ENCODE data around the gene SCCPDH.
"Not testable (repeated sequence)": the region's sequence is repeated elsewhere in the genome, so short reads cannot be mapped to it uniquely, and the experiment has no call there.

Gene SCCPDH

GRCh38 chr1:246724016-246724730 is at the start of gene SCCPDH:
Gene SCCPDH, plus strand, starts transcription at chr1:246724409. Its CDS starts 14 bp downstream, at chr1:246724423.
- DNase-seq: peak; percentile 11 to 91 (median 61)

- DNase-seq: no peak
These were observed 46.4 kb upstream of the SCCPDH start for GRCh38 chr1:246677842-246678241.

DNA sequence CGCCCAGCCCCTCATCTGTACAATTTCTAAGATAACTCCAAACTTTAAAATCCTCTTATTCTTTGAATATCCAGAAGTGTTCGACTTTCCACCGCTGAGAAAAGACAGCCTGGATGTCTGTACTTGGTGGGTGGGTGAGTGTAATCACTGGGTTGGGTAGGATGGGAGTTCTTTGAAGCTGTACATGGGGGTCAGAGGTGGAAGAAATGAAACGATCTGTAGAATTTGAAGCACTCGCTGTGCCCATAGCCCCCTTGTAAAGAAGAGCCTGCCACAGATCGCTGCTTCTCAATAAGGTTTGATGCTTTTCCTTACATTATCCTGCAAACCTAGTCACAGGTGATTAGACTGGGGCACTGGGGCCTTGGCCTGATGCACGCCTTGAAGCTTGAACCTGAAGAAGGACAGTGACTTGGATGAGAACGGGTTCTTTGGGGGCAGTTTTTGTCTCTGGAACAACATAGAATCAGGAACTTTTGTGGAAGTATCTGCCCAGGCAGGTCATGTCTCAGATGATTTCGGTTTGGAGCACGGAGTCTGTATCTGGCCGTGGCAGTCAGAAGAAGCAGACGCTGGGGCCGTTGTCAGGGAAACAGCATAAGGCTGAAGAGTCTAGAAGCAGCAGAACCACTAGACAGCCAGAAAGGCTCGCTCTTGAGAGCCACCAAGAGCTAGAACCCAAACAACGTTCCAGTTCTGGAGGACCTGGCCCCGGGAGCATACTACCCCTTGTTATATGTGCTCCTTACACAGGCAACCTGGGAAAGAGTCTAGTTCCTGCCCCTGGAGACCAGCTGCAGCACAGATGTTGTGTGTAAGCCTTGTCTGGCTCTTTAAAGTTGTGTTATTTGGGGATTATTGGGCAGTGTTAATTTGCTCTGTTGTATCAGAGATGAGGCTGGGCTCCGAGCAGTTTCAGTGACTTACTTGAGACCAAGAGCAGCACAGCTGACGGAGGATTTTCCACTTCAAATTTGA is 45.1 kb upstream of the SCCPDH start:
- peak in 13 of 51 donors; percentile 10 to 52 (median 28) for DNase-seq

DNA sequence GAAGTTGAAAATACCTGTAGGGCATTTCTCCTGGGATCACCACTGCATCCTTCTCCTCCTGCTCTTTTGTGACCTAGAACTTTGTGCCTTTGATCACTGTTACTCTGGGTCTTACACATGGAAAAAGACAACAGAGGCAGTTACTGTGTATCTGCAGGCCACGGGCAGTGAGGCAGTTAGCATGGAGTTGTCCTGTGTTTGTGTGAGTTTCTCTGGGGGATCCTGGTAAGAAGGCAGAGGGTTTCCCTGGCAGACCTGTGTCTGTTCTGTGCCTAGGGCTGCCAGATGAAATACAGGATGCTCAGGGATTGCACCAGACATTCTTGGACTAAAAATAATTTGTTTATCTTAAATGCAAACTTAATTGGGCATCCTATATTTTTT is 44.4 kb upstream of the SCCPDH start:
- DNase-seq: peak in 1 of 51 donors; percentile 31

- DNase-seq: no peak
These were observed 44.0 kb upstream of the SCCPDH start for GRCh38 chr1:246680190-246680589.

GRCh38 chr1:246680696-246681130 is 43.5 kb upstream of the SCCPDH start:
- peak in 4 of 51 donors; percentile 7 to 65 (median 29) for DNase-seq

- no peak for DNase-seq
These were observed 42.0 kb upstream of the SCCPDH start for GRCh38 chr1:246681900-246682895.

GRCh38 chr1:246683521-246683920 is 40.7 kb upstream of the SCCPDH start:
- DNase-seq: no peak

DNA sequence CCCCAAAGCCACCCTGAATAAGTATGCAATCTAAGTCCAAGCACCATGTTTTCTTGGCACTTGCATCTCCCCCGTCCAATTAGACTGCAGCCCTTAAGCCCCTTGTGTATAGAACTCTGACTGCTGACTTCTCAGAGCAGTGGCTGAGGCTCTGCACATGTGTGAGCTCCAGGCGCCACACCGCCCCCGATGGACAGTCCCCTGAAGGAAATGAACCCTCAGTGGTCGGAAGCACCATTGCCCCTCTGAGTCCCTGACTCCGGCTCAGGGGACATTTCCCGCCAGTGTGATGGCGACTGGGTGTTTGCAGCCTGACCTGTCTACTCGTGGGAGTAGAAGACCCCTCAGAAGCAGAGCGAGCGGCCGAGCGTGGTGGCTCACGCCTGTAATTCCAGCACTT is 37.2 kb upstream of the SCCPDH start:
- no peak for DNase-seq

DNA sequence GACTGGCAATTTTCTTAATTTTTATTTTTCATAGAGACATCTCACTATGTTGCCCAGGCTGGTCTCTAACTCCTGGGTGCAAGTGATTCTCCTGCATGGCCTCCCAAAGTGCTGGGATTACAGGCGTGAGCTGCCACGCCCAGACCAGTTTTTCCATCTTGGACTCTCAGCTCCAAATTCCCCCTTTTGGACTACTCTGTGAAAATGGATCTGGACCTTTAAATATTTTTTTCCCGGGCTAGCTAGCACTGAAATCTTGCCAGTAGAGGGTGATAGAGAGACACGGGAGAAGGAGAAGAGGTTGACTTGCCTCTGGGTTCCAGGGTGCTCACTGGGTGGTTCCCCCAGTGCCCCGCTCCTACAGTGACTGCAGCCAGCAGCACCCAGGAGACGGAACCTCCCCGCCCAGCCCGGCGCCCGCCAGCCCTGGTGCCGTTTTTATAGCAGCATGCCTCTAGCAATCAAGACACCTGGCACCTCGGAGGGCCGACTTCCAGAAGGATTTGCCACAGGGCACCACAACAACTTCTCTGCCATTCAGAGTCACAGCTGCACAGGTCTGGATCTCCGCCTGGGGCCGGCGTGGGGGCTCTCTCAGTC is 34.7 kb upstream of the SCCPDH start:
- DNase-seq: peak in 30 of 51 donors; percentile 10 to 72 (median 20)

DNA sequence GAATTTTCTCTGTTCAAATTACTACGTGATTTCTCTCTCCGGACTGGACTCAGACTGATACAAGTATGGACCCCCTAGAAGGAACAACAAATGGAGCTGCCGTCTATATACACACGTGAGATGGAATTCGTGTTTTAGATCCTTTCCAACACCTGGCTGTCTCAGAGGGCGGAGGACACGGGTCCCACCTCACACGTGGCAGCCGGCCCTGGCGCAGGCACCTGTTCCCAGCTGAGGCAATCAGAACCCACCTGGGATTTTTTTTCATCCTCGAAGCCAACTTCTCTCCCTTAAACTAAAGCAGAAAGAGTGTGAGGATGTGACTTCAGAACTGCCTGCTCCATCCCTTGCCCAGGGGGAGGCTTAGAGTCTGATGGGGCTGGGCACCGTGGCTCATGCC is 34.1 kb upstream of the SCCPDH start:
- DNase-seq: no peak

GRCh38 chr1:246691622-246692495 is 32.4 kb upstream of the SCCPDH start:
- DNase-seq: peak in 3 of 51 donors; percentile 7 to 63 (median 62)

- DNase-seq: not testable (repeated sequence)
These were observed 29.9 kb upstream of the SCCPDH start for GRCh38 chr1:246694213-246694895.

GRCh38 chr1:246695136-246695535 is 29.1 kb upstream of the SCCPDH start:
- no peak for DNase-seq

- DNase-seq: no peak
These were observed 28.5 kb upstream of the SCCPDH start for GRCh38 chr1:246695666-246696065.

DNA sequence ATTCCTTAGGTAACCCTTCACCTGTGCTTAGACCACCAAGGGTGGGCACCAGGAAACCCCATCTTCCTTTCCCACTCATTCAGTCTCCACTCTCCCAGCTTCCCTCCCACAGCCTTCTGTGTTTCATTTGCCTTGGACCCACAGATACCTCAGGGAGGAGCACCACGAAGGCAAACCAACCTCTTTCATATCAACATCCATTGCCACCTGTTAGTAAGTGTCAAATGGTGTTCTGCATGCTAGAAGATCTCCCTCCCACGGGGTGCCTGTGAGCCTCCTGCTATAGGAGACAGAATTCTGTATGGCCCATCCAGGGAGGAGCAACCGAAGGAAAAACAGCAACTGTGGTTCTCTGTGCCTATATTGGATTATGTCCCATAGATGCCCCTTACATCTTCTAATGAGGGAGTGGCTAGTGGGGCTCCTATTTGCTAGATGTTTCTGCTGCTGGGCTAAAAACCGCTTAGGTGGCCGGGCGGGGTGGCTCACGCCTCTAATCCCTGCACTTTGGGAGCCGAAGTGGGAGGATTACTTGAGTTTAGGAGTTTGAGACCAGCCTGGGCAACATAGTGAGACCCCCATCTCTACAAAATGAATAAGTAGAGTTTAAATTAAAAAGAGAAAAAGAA is 25.6 kb upstream of the SCCPDH start:
- no peak for DNase-seq

- DNase-seq: peak in 44 of 51 donors; percentile 4 to 81 (median 56)
These were observed 25.0 kb upstream of the SCCPDH start for GRCh38 chr1:246699095-246699735.

DNA sequence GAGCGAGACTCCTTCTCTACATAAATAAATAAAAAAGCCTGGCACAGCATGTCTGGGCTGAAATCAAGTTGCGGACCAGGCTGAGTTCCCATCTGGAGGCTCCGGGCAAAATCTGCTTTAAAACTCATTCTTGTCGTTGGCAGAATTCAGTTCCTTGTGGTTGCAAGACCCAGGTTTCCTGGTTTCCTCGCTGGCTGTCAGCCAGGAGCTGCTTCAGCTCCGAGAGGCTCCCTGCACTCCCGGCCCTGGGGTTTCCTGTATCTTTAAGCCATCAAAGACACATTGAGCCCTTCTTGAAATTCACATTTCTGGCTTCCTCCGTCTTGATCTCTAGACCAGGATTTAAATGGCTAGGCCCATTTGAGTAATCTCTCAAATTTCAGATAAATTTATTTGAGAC is 20.6 kb upstream of the SCCPDH start:
- no peak for DNase-seq
